A549 treated with CpdA at 1 μM for 4 hours (cell line): ENCODE data around the gene ZNF648. TPM values are rescaled to one million over a fixed set of nuclear protein-coding genes. Genes with fewer than 3 reads are reported as not detected.

Experiments used
- total RNA-seq: library from RNA; stranded (reverse); fragments of 200-300 nt; extraction: Qiagen RNA extraction; gene quantifications from 5 replicates; pipeline ENCODE4 v1.2.3, GENCODE V29; 2022; ENCODE audit warnings: low read depth

The ZNF648 gene, protein sequence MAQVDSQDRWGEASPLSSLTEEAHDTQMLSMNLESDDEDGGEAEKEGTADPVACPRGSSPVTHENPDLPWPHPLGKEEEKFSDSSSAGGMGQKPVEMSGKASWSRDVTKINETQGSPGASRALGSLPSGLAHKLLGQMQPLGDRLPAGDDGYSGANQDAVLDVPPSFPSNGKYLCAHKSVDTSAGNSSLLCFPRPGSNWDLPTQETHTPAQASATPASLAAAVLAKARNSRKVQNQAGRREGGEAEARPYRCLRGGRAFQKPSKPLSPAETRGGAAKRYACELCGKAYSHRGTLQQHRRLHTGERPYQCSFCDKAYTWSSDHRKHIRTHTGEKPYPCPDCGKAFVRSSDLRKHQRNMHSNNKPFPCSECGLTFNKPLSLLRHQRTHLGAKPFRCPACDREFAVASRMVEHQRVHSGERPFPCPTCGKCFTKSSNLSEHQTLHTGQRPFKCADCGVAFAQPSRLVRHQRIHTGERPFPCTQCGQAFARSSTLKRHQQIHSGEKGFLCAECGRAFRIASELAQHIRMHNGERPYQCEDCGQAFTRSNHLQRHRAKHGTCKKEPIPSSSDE
- not detected in 5 replicates for total RNA-seq

DNA sequence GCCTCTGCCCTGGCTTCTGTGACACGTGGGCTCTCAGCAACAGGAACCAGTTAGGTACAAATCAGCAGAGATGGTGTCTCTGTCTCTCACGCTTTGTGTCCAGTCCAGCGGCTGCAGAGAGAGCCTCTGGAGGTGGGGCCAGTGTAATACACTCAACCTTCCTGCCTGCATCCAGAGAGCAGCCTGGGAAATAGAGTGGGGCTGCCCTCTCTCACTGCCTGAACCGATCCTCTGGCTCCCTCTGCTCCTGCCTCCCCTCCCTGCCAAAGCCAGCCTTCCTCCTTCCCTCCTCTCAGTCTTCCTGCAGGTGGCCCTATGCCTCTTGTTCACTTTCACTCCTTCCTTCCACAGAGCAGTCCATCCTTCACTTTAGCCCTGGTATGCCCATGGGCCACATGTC is at the start of gene ZNF648:
TSS of gene ZNF648 (minus strand) at position 119 of the 400 bp plus-strand sequence. CDS start 3,702 bp downstream, outside the sequence.

